Fibroblast of skin of left biceps (primary cell): ENCODE measurements around the gene TTC28.
"Not testable (repeated sequence)": the region's sequence is repeated elsewhere in the genome, so short reads cannot be mapped to it uniquely, and the experiment has no call there.

Experiments
- DNase-seq, 2 experiments: peaks; one replicate each; pipeline ENCODE4 v3.0.0-alpha.2; 2013; ENCODE audit warnings: low read depth in 2 of 2

Gene TTC28

GRCh38 chr22:28679611-28680287 is at the start of gene TTC28:
Gene TTC28 (minus strand): TSS chr22:28679840. CDS start chr22:28679723, 117 bp downstream.
- peak; percentile 68 to 70 for DNase-seq

- DNase-seq, result no peak
These were observed 49.1 kb upstream of the TTC28 start for GRCh38 chr22:28728621-28729313.

- DNase-seq, result no peak
These were observed 48.4 kb upstream of the TTC28 start for GRCh38 chr22:28728002-28728401.

GRCh38 chr22:28718044-28718443 is 38.4 kb upstream of the TTC28 start:
- DNase-seq, result no peak

GRCh38 chr22:28716686-28717085 is 37.0 kb upstream of the TTC28 start:
- no peak for DNase-seq

GRCh38 chr22:28715611-28716010 is 36.0 kb upstream of the TTC28 start:
- no peak for DNase-seq

- no peak for DNase-seq
These were observed 34.5 kb upstream of the TTC28 start for GRCh38 chr22:28714043-28714628.

GRCh38 chr22:28711820-28712777 is 32.5 kb upstream of the TTC28 start:
- DNase-seq, result peak; percentile 91

- no peak for DNase-seq
These were observed 31.7 kb upstream of the TTC28 start for GRCh38 chr22:28711341-28711740.

- DNase-seq, result peak; percentile 70 to 77
These were observed 31.0 kb upstream of the TTC28 start for GRCh38 chr22:28710576-28711191.

GRCh38 chr22:28710107-28710506 is 30.5 kb upstream of the TTC28 start:
- no peak for DNase-seq

GRCh38 chr22:28706845-28707244 is 27.2 kb upstream of the TTC28 start:
- DNase-seq, result no peak

GRCh38 chr22:28703436-28703835 is 23.8 kb upstream of the TTC28 start:
- no peak for DNase-seq

GRCh38 chr22:28702891-28703290 is 23.3 kb upstream of the TTC28 start:
- DNase-seq, result no peak

- not testable (repeated sequence) for DNase-seq
These were observed 13.6 kb upstream of the TTC28 start for GRCh38 chr22:28693041-28693760.

GRCh38 chr22:28689796-28690195 is 10.2 kb upstream of the TTC28 start:
- not testable (repeated sequence) for DNase-seq

GRCh38 chr22:28682966-28683365 is 3.3 kb upstream of the TTC28 start:
- not testable (repeated sequence) for DNase-seq

- not testable (repeated sequence) for DNase-seq
These were observed 1.3 kb upstream of the TTC28 start for GRCh38 chr22:28680813-28681490.

GRCh38 chr22:28678778-28679610 is 646 bp downstream of the TTC28 start:
- DNase-seq, result not testable (repeated sequence)
